NT2/D1 (cell line): Measurements from ENCODE around the gene MTTP.

ENCODE experiments used
- SUZ12 ChIP-seq: IDR thresholded peaks from 2 replicates; pipeline ENCODE4 v1.6.1; 2011; ENCODE audit not compliant: insufficient read length, insufficient read depth; ENCODE audit errors: extremely low read depth
- YY1 ChIP-seq: IDR thresholded peaks from 2 replicates; pipeline ENCODE4 v1.6.1; 2011; ENCODE audit not compliant: insufficient read length, insufficient read depth
- ZNF274 ChIP-seq: IDR thresholded peaks from 2 replicates; pipeline ENCODE4 v1.6.1; 2011; ENCODE audit warnings: mild to moderate bottlenecking, low read depth, low read length

DNA sequence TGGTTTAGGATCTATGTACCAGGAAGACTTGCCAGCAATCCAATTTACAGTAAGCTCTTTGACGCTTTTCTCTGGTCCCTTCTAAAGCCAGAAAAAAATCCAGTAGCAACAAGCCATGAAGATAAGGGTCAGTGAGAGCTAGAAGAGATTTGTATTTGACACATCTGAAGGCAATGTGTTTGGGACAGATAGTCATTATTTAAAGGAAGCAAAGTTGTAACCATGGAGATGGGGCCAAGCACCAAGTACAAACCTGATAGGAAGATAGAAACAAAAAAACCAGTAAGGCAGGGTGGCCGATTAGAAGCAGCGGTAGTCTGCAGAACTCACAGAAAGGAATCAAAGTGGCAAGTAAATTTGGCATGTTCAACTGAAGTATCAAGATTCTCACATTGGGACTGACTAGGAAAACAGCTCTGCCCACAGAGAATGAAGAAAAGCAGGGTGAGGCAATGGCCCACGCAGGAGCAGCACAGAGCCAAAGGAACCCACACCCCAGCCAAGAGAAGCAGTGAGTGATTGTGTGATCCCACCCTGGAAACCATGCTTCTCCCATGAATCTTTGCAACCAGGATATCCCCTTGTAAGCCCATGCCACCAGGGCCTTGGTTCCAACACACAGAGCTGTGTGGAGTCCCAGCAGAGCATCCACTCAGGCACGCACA, 95.9 kb downstream of the MTTP start:
- TF ChIP-seq ZNF274 = no peak
- no peak for TF ChIP-seq YY1
- TF ChIP-seq SUZ12 = no peak
